Amniotic epithelial cell (primary cell): ENCODE measurements around the gene MRPL36.

Experiments used
- DNase-seq: peaks from one replicate; pipeline ENCODE4 v3.0.0-alpha.2; 2010; ENCODE audit warnings: low read depth

MRPL36 gene

GRCh38 chr5:1749346-1750124 lies 50.1 kb downstream of the MRPL36 start:
- no peak for DNase-seq

- no peak for DNase-seq
These were observed 50.8 kb downstream of the MRPL36 start for GRCh38 chr5:1748845-1749244.
